ENCODE results near the gene WDR1.

Gene WDR1

DNA sequence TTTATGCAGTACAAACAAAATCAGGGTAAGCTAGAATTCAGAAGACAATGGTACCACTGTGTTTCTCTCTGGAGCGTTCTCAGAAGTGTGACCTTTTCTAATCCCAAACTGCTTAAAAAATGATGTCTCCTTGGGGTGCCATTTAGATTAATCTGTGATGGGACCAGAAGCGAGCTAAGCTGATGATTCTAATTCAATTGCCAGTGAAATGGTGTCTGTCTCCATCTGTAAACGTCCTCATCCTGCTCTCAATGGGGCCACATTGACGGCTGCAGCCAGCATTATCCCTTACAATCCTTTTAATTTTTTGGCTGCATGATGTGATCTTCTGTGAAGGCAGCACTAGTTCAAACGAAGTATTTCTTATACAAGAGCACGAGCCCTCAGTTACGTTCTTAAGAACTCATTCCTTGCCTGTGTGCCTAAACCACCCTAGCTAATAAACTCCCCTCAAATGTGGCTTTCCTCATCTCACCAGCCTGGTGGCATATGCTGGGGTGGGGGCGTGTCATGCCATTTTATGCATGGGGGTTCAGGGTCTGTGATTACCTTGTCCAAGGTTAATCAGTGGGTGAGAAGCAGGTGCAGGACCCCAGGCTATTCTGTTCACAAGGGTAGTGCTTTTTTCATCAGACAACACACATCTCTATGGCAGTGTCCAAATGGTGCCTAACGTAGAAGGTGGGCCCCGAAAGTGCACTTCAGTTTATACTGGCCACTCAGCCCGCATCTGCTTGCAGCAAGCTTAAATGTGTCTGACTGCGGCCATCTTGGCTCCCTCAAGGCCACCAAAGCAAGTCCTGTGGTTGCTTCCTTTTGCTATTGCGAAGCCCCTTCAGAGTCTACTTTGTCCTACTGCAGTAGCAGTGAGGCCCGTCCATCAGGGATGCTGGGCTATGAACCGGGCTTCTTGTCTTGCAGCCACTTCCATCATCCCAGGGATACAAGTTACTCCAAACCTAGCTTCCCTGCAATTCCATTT is 49.6 kb downstream of the WDR1 start:
- DNase-seq (ENCODE audit: low read depth): no peak

DNA sequence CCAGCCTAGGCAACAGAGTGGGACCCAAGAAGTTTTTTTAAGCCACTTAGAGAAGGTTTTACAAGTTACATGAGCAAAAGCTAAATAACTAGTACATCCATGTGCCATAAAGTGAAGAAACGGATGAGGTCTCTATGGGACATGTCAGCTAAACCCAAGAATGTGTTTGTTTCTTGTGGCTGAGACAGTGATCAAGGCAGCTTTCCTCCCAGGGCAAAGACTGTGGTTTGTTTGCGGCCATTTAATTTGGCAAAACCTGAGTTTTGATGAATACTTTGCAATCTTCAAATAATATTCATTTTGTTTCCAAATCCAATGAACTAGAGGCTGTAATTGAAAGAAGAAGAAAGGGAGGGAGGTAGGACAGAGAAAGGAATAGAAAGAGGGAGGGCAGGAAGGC is 50.4 kb downstream of the WDR1 start:
- DNase-seq (ENCODE audit: low read depth): no peak

DNA sequence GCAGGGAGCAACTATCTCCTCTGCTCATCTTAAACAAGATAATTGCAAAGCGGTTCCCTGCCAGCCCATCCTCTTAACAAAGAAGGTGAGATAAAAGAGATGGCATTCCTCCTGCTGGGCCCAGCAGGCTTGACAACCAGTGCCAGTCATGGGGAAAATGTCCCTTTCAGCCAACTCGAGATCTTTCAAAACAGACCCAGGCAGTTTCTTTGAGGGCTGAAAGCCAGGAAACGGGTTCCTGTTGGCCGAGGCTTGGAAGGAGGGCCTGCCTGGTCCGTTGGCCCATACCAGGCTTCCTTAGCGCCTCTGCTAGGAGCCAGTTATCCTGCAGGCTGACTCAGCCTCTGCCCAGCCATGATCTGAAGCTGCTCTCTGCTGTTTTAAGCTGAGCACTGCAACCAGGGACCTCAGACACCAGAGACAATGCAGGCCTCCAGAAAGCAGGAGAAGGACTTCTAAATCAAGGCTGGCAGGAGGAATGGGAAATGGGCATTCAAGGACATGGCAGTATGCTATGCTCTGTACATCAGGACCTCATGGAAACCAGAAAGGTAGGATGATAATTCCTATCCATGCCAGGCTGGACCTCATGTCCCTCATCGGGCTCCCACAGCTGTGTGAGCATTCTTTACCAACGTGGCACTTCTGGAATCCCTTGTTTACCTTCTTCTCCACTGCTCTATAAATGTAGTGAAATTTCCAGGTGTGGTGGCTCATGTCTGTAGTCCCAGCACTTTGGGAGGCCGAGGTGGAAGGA is 52.9 kb downstream of the WDR1 start:
- no peak for DNase-seq (ENCODE audit: low read depth)

DNA sequence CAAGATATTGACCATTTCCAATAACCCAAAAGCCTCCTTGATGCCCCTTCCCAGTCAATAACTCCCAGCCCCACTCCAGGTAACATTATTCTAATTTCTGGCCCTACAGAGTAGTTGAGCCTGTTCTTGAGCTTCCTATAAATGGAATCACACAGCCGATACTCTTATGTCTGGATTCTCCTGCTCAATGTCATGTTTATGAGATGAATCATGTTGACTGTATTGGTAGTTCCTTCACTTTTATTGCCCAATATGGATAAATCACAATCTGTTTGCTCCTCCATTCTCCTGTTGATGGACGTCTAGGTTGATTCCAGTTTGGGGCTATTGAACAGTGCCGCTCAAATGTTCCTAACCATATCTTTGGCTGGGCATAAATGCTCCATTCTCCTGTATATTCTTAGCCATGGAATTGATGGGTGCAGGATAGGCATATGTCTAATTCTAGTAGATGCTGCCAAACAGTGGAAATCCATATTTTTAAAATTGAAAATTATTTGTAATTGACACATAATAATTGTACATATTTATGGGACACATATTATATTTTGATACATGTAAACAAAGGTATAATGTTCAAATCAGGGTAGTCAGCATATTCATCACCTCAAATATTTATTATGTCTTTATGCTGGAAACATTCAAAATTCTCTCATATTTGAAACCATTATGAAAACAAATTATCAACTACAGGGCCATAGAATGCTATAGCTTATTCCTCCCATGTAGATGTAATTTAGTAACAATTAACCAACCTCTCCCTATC is 54.8 kb downstream of the WDR1 start:
- DNase-seq (ENCODE audit: low read depth): no peak

DNA sequence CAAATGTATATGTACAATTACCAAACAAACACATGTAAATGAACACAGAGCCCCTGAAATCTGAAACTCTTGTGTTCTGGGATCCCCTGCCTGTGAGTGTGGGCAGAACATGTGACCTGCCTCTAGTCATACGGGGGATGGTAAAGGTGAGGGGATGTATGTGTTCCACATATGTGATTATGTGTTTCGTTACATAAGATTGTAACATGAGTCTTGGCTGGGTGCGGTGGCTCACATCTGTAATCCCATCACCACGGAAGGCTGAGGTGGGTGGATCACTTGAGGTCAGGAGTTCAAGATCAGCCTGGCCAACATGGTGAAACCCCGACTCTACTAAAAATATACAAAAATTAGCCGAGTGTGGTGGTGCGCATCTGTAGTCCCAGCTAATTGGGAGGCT is 58.2 kb downstream of the WDR1 start:
- DNase-seq (ENCODE audit: low read depth): no peak

DNA sequence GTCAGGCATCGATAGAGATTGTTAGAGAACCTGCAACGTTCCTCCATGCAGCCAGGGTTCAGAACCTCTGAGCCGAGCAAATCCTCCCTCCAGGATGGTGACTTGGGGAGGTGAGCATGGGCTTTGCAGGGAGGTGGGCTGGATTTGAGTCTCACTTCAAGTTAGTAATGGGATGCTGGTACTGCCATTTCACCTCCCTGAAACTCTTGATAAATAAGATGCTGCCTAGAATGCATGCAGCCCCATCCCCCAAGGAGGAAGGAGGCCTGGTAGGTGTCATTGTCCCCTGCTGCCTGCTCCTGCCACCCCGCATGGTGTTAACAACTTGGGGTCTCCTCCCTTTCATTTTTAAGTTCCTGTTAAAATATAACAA is 59.6 kb downstream of the WDR1 start:
- no peak for DNase-seq (ENCODE audit: low read depth)

DNA sequence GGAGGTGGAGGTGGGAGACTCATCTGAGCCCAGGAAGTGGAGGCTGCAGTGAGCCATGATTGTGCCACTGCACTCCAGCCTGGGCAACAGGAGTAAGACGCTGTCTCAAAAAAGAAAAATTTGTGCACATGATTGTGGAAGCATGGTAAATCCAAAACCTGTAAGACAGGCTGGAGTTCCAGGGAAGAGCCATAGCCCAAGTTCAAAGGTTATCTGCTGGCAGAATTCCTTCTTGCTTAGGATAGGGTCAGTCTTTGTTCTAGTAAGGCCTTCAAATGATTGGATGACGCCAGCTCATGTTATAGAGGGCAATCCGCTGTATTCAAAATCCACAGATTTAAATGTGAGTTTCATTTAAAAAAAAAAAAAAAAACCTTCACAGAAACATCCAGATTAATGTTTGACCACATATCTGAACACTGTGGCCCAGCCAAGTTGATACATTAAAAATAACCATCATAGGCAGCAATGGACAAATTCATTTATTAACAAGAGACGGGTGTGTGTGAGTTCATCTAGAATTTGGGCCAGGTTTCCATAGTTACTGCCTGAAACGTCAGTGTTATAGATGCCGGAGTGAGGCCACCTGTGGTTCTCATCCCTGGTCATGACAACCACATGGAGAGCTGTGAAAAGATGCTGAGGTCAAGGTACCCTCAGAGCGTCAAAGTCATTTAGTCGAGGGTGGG is 60.1 kb downstream of the WDR1 start:
- no peak for DNase-seq (ENCODE audit: low read depth)

DNA sequence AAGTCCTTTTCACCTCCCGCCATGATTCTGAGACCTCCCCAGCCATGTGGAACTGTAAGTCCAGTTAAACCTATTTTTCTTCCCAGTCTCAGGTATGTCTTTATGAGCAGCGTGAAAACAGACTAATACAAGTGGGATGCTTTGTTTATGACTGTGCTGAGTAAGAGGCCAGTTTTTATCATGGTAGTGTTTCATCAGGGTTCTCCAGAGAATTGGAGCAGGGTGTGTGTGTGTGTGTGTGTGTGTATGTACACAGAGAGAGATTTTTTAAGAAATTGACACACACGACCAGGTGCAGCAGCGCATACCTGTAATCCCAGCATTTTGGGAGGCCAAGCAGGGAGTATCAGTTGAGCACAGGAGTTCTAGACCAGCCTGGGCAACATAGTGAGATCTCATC is 60.7 kb downstream of the WDR1 start:
- no peak for DNase-seq (ENCODE audit: low read depth)

DNA sequence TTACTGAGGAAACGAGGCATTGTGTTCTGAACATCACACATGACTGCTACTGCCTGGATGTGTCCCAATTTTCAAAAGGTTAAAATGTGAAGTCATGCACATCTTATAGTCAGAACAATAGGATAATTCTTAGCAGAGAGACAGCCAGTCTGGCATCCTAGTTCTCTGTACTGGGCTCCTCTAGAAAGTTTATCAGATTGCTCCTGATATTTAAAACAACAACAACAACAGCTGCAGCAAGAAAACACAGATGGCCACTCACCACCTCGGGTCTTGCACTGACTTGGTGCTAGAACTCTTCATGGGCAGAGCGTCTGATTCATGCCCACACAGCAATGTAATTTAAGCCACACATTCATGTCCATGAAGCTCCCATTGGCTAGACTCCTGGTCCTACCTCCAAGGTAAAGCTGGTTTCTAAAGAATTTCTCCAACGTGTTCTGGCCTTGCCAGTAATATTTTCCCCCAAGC is 62.0 kb downstream of the WDR1 start:
- DNase-seq (ENCODE audit: low read depth): no peak

DNA sequence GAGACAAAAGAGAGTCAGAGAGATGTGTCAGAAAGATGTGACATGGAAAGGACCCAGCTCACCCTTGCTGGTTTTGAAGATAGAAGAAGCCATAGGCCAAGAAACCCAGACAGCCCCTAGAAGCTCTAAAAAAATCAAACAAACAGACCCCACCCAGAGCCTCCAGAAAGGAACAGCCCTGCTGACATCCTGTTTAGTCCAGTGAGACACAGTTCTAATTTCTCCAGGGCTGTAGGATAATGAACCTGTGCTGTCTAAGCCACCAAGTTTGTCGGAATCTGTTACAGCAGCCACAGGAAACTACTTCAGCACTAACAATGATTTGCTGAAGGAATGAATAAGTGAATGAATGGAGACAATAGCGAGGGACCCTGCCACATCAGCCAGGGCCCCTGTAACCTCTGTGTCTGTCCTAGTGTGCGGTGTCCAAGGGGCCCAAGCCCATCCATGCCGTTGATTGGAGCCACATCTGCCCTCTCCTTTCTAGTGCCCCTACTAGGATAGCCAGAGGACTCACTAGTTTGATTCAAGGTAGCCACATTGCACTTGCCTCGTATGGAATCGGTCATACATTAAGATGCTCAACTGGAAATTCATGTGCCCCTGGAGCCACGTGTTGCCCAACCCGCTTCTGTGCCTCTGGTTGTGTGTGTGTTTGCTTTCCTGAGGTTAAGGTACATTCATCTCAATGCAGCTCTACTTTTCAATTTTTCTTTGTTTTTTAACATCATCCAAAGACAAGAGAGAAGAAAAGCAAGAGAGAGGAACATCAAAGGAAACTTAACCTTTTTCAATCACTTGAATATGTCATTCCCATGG is 62.8 kb downstream of the WDR1 start:
- DNase-seq (ENCODE audit: low read depth): no peak

DNA sequence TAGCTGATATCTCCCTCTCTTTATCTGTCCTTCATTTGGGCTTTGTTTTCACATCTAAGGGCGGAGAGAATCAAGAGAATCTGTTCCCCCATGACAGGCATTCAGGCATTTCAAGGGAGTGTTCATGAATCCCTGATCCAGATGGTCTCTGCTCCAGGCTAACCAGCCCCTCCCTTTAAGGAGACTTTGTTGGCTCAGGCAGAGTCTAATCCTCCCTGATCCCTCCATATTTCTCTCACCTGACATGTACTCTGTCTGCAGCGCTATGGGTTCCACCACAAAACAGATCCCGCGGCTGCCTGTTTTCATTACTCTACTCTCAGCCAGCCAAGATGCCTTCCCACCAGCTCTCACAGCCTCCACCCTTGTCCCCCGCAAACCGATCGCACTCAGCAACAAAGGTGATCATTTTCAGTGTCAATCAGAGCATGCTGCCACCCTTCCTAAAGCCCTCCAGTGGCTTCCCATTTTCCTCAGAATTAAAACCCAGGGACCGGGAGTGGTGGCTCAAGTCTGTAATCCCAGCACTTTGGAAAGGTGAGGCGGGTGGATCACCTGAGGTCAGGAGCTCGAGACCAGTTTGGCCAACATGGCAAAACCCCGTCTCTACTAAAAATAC is 65.0 kb downstream of the WDR1 start:
- no peak for DNase-seq (ENCODE audit: low read depth)

DNA sequence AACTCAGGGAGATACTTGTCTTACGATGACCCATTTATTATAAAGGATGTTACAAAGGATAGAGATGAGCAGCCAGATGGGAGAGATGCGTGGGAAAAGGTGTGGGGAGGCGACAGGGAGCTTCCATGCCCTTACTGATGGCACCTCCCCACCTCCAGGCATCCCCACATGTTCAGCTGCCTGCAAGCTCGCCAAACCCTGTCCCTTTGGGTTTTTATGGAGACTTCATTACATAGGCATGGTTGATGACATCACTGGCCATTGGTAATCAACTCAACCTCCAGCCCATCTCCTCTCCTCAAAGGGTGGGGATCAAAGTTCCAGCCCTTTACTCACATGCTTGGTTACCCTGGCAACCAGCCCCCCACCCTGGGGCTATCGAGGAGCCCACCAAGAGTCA is 65.9 kb downstream of the WDR1 start:
- no peak for DNase-seq (ENCODE audit: low read depth)

DNA sequence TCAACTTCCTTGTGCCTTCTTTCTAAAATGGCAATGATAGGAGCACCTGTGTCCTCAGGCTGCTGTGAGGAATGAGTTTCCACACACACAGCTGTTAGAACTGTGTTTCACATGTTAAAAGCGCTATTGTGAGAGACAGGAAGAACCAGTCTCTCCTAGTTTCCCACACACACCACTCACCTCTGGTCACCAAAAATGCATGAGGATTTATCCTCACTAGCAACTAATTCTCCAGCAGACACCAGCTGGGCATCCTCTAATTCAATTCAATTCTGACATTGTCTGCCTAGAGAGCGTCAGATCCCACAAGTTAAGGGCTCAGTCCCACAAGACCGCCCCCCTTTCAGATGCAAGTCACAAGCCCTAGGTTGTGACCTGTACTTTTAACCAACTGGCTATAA is 66.3 kb downstream of the WDR1 start:
- no peak for DNase-seq (ENCODE audit: low read depth)

DNA sequence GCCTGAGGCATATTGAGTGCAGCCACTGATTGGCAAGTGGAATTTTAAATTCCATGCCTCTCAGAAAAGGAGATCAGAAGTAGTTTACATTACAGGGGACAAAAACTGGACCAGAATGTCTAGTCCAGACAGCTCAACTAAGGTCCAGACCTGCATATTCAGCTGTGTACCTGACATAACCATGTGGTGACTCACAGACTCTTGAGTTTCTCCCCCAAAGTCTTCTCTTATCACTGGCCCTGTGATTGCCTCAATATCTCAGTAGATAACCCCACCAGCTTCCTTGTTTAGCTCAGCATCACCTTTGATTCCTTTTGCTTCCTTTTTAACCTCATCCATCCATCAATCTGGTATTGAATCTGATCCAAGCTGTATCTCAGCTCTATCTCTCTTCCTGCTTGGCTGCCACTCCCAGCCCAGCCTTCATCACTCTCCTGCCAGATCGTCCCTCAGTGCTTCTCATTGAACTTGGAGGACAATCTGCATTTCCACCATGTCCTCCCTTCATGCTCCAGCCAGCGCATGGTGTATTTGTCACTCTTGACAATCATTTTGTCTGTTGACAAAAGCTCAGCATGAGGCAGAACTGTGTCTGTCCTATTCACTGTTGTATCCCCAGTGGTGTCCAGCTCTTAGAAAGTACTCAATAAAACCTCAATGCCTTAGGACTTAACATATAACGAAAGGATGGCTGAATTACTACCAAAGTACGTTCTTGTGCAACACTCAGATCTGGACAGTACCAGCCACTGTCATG is 67.5 kb downstream of the WDR1 start:
- DNase-seq (ENCODE audit: low read depth): no peak

DNA sequence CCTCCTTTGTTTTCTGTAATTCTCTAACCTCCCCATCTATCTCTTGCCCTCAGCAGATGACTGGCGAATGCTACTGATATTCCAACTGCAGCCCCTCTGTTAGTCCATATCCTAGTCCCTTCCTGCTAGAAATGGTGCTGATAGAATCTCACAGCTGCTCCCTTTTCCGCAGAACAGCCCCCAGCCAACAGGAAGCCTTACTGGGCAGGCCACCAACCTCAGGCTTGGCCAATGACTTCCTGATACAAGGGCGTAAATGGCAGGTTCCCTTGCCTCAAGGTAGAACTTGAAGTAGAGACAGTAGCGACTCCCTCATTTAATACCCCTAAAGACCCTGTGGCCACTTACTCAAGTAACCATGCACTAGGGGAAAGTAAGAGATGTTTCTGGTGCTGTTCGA is 68.6 kb downstream of the WDR1 start:
- DNase-seq (ENCODE audit: low read depth): no peak

DNA sequence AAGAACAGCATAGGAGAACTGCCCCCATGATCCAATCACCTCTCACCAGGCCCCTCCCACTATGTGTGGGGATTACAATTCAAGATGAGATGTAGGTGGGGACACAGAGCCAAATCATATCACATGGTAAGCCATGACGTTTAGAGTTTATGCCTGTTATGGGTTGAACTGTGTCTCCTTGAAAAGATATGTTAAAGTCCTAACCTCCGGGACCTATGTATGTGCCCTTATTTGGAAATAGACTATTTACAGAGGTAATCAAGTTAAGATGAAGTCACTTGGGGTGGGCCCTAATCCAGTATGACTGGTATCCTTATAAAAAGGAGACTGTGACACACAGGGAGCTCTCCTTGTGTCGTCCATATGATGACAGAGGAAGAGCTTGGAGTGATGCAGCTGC is 70.1 kb downstream of the WDR1 start:
- no peak for DNase-seq (ENCODE audit: low read depth)

DNA sequence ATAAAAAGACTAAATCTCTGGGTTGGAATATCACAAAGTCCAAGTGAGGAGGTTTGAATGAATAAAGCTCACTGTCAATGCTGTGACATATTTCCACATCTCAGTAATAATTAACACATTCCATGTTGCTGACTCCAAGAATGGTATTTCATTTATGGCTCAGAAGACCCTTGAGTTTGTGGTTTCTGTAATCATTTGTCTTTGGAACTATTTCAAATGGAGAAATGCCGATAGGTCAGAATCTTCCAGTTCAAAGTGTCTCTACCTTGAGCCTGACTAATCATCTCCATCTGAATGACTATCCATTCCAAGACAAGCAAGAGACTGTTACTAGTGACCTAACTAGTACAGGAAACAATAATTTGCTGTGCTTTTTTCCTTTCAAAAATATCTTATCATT is 71.1 kb downstream of the WDR1 start:
- no peak for DNase-seq (ENCODE audit: low read depth)

DNA sequence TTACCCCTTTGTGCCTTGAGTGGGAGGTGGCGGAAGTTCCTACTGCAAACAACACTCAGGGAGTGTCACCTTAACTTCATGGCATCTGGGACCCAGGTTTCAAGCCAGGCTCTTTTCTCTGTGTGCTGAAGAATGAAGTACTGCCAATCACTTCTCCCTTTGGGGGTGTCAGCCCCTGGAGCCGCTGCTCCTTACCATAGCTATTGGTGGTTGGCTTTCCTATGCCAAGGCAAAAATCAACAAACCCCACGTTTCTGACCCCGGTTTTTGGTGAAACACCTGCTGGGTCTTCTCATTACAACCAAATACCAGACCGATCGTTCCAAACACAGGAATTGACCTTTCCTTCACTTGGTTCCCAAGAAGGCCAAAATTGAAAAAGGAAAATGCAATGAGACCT is 75.6 kb downstream of the WDR1 start:
- DNase-seq (ENCODE audit: low read depth): no peak

DNA sequence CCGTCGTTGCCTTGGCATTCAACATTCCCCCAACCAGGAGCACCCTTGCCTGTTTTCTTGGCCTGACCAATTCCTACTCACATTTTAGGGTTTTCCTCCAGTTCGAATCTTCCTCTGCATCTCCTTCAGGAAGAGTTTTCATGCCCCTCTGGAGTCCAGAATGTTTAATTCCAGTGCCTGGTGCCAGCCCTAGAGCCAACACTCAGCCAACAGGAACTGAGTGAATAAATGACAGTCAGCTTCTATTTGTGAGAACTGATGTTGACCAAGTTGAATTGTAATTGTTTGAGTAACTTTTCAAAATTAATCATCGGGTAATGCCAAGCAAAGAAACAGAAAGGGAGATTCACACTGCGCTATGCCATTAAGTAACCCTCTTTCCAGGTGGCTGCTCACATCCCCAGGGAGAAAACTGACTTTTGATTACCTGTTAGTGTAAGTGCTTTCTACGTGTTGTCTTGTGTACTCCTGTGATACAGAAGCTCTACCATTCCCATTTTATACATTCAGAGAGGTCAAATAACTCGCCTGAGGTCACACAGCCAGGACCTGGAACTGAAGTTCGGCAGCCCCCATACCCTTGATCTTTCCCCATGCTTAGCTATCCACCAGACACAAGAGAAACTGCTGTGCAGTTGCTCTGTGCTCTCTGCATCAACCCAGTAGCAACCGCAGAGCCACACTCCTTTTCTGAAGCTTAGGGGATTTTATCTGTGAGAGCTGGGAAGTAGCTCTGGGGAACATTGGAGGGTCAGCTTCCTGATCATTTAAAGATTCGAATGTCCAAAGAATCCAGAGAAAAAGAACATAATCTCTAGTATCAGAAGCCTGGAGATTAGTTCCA is 76.3 kb downstream of the WDR1 start:
- no peak for DNase-seq (ENCODE audit: low read depth)

All from stimulated activated CD8-positive, alpha-beta memory T cell treated with anti-CD3 and anti-CD28 coated beads, Interleukin-7, amount 100 ng/mL, for 24 hours (primary cell).